GM23248 (cell line): ENCODE data around the gene CCDC63.

Source experiments
- EZH2 ChIP-seq: fragments of 200-600 bp; sonication (generic); IDR thresholded peaks from 2 replicates; pipeline ENCODE4 v1.6.1; 2018; ENCODE audit warnings: antibody characterized with exemption, mild to moderate bottlenecking; ENCODE audit not compliant: insufficient read depth, poor library complexity, severe bottlenecking
- EZH2phosphoT487 ChIP-seq: fragments of 200-600 bp; sonication (generic); IDR thresholded peaks from 2 replicates; pipeline ENCODE4 v1.6.1; 2018; ENCODE audit warnings: antibody characterized with exemption, moderate library complexity, mild to moderate bottlenecking, low read depth; ENCODE audit not compliant: insufficient read depth

- TF ChIP-seq EZH2 (no peak), EZH2phosphoT487 (no peak)
These were observed 66.6 kb downstream of the CCDC63 start for GRCh38 chr12:110913119-110914056.
